ENCODE data around the gene AFF3.

Gene AFF3

GRCh38 chr2:99940963-99941362 is 201.4 kb downstream of the AFF3 start:
- TF ChIP-seq CTCF (IDR thresholded peaks at IDR 0.05), result no peak

- no peak for TF ChIP-seq CTCF (IDR thresholded peaks at IDR 0.05)
Measured at GRCh38 chr2:99939135-99939534, 203.3 kb downstream of the AFF3 start.

- TF ChIP-seq CTCF (IDR thresholded peaks at IDR 0.05), result no peak
Measured at GRCh38 chr2:99938250-99938649, 204.1 kb downstream of the AFF3 start.

- TF ChIP-seq CTCF (IDR thresholded peaks at IDR 0.05), result no peak
Measured at GRCh38 chr2:99936065-99936464, 206.3 kb downstream of the AFF3 start.

- no peak for TF ChIP-seq CTCF (IDR thresholded peaks at IDR 0.05)
Measured at GRCh38 chr2:99935662-99936061, 206.7 kb downstream of the AFF3 start.

- TF ChIP-seq CTCF (IDR thresholded peaks at IDR 0.05), result no peak
Measured at GRCh38 chr2:99933894-99934650, 208.3 kb downstream of the AFF3 start.

GRCh38 chr2:99928470-99929053 is 213.8 kb downstream of the AFF3 start:
- TF ChIP-seq CTCF (IDR thresholded peaks at IDR 0.05), result no peak

Data from LNCAP (cell line).